ENCODE data around the gene KLF18.

DNA sequence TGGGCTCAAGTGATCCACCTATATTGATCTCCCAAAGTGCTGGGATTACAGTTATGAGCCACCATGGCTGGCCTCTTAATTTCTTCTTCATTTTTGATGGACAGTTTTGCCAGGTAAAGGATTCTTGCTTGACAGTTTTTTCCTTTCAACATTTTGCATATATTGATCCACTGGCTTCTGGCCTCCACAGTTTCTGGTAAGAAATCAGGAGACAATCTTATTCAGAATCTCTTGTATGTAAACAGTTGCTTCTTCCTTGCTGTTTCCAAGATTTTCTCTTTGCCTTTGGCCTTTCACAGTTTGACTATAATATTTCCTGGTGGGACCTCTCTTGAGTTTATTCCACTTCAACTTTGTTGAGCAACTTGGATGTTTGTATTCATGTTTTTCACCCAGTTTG is 20.1 kb upstream of the KLF18 start:
- no peak for TF ChIP-seq EZH2 (IDR thresholded peaks at IDR 0.05; ENCODE audit: borderline replicate concordance)
- TF ChIP-seq CTCF (IDR thresholded peaks at IDR 0.05; ENCODE audit: poor library complexity): no peak
